A673 (cell line): ENCODE measurements around the gene C11orf16. TPM values are rescaled to one million over a fixed set of nuclear protein-coding genes. Genes with fewer than 3 reads are reported as not detected.

Experiments used
- BruUV-seq: library from RNA; stranded (reverse); fragments of 400-500 nt; replicated peaks from 2 replicates; lab custom pipeline; 2021; lab: Mats Ljungman, UMichigan
- CTCF ChIA-PET: fragments of 300-600 bp; sonication (Branson Sonifier 250); formaldehyde crosslinking; loops from one replicate; lab custom pipeline; 2022; ENCODE audit warnings: antibody characterized with exemption; lab: Charles Lee
- POLR2A ChIA-PET: fragments of 300-600 bp; sonication (Branson Sonifier 250); formaldehyde crosslinking; loops from one replicate; lab custom pipeline; 2022; ENCODE audit warnings: antibody characterized with exemption; ENCODE audit not compliant: low non-redundant PET; lab: Charles Lee
- DNase-seq: peaks from one replicate; pipeline ENCODE4 v3.0.0-alpha.2; 2015; ENCODE audit warnings: low spot score
- H3K27ac ChIP-seq: fragments of 200-600 bp; sonication (generic); 2 replicates; pipeline ENCODE4 v1.5.1; 2016; ENCODE audit warnings: mixed run types, low read depth, mild to moderate bottlenecking, mixed read lengths, antibody characterized with exemption, low read length; ENCODE audit not compliant: poor library complexity, severe bottlenecking
- H3K27me3 ChIP-seq: fragments of 200-600 bp; sonication (generic); replicated peaks from 2 replicates; pipeline ENCODE4 v1.6.1; 2017; ENCODE audit warnings: mixed run types, low read depth, mild to moderate bottlenecking, mixed read lengths, antibody characterized with exemption, low read length; ENCODE audit not compliant: insufficient read depth, poor library complexity
- H3K36me3 ChIP-seq: fragments of 200-600 bp; sonication (generic); 2 replicates; pipeline ENCODE4 v1.6.1; 2016; ENCODE audit warnings: mixed run types, mild to moderate bottlenecking, mixed read lengths, antibody characterized with exemption, low read length; ENCODE audit not compliant: insufficient read depth, poor library complexity, severe bottlenecking
- H3K4me1 ChIP-seq: fragments of 200-600 bp; sonication (generic); 2 replicates; pipeline ENCODE4 v1.6.1; 2017; ENCODE audit warnings: mixed run types, mild to moderate bottlenecking, mixed read lengths, antibody characterized with exemption, low read length; ENCODE audit not compliant: insufficient read depth, poor library complexity, severe bottlenecking
- H3K4me3 ChIP-seq: fragments of 200-600 bp; sonication (generic); 2 replicates; pipeline ENCODE4 v1.5.1; 2016; ENCODE audit warnings: low read depth, mixed run types, mild to moderate bottlenecking, mixed read lengths, low read length; ENCODE audit not compliant: poor library complexity, severe bottlenecking
- H3K9me3 ChIP-seq: fragments of 200-600 bp; sonication (generic); 2 replicates; pipeline ENCODE4 v1.6.1; 2016; ENCODE audit warnings: mixed run types, low read depth, mild to moderate bottlenecking, mixed read lengths, antibody characterized with exemption, low read length; ENCODE audit not compliant: poor library complexity, severe bottlenecking
- EZH2 ChIP-seq: fragments of 200-600 bp; sonication (generic); IDR thresholded peaks from 2 replicates; pipeline ENCODE4 v1.6.1; 2017; ENCODE audit warnings: borderline replicate concordance, low read depth, mild to moderate bottlenecking, mixed read lengths, antibody characterized with exemption, low read length; ENCODE audit not compliant: poor library complexity, severe bottlenecking
- intact Hi-C: fragments of 100-400 bp; cut with micrococcal nuclease; formaldehyde crosslinking; loops from one replicate; pipeline ENCODE4 v1.10.0; 2022; ENCODE audit not compliant: unreplicated experiment
- total RNA-seq: library from RNA; stranded (reverse); gene quantifications from 2 replicates; pipeline ENCODE4 v1.2.3, GENCODE V29; 2021
- TF ChIP-seq, protein P1 (sequence below): fragments of 300-800, 200-600 bp; sonication (generic); conservative IDR thresholded peaks from 2 replicates; pipeline ENCODE4 v1.5.1; 2017; ENCODE audit warnings: low read depth, mild to moderate bottlenecking, antibody characterized with exemption, low read length, moderate library complexity, mixed read lengths

The C11orf16 gene
- total RNA-seq, 1 experiment from 2014 or later, result not detected

DNA sequence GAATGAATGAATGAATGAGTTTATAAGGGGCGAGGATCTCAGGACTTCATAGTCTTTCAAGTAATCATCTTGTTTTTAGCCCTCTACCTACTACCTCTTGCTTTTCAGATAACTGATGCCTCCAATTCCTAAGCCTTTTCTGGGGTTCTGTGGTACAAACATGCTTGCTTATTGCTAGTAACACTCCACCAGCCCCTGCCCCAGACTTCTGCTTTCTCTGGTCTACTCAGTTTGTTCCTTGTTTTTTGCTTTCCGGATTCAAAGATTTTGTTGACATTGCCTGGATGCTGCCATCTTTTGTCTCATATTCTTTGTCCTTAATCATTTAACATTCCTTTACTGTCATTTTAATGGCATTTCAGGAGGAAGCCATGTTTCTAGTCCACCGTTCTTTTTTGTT is 40.4 kb upstream of the C11orf16 start:
- Histone ChIP-seq H3K27me3 (no peaks in the 10 kb centered on the region), H3K4me1 (no peaks in the 10 kb centered on the region), H3K27ac (no peak overlapping the region), H3K4me3 (no peak overlapping the region), H3K36me3 (no peaks in the 10 kb centered on the region), H3K9me3 (no peaks in the 10 kb centered on the region)
- intact Hi-C loops, result no loop called here
- no TSS peak for BruUV-seq
- TF ChIP-seq EZH2, result no peak
- CTCF ChIA-PET, result no interaction called here
- DNase-seq, result no peak
- POLR2A ChIA-PET, result no interaction called here

DNA sequence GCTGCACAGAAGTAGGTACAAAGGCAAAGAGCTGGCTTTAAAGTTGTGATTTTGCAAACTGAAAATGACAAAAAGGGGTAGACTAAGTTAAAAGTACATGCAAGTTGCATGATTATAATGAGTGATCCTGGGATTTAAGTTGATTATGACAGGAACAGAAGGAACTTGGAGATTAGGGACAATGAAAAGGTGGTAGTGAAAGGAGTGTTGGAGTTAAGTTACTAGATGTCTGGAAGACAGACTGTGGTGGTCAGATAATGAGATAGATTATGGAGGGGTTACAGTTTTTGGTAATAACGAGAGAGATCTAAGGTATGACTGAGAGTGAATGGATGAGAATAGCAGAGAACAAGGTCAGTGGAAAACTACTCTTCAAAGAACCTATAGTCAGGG is 39.2 kb upstream of the C11orf16 start:
- H3K27me3 ChIP-seq, result no peaks in the 10 kb centered on the region
- H3K36me3 ChIP-seq, result no peaks in the 10 kb centered on the region
- CTCF ChIA-PET, result no interaction called here
- H3K4me1 ChIP-seq, result no peaks in the 10 kb centered on the region
- intact Hi-C loops, result no loop called here
- no peak for TF ChIP-seq EZH2
- TF ChIP-seq, protein P1, sequence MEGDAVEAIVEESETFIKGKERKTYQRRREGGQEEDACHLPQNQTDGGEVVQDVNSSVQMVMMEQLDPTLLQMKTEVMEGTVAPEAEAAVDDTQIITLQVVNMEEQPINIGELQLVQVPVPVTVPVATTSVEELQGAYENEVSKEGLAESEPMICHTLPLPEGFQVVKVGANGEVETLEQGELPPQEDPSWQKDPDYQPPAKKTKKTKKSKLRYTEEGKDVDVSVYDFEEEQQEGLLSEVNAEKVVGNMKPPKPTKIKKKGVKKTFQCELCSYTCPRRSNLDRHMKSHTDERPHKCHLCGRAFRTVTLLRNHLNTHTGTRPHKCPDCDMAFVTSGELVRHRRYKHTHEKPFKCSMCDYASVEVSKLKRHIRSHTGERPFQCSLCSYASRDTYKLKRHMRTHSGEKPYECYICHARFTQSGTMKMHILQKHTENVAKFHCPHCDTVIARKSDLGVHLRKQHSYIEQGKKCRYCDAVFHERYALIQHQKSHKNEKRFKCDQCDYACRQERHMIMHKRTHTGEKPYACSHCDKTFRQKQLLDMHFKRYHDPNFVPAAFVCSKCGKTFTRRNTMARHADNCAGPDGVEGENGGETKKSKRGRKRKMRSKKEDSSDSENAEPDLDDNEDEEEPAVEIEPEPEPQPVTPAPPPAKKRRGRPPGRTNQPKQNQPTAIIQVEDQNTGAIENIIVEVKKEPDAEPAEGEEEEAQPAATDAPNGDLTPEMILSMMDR, result no peak
- H3K4me3 ChIP-seq, result no peak overlapping the region
- no peaks in the 10 kb centered on the region for H3K9me3 ChIP-seq
- POLR2A ChIA-PET, result no interaction called here
- no peak overlapping the region for H3K27ac ChIP-seq
- BruUV-seq, result no TSS peak
- DNase-seq, result no peak

DNA sequence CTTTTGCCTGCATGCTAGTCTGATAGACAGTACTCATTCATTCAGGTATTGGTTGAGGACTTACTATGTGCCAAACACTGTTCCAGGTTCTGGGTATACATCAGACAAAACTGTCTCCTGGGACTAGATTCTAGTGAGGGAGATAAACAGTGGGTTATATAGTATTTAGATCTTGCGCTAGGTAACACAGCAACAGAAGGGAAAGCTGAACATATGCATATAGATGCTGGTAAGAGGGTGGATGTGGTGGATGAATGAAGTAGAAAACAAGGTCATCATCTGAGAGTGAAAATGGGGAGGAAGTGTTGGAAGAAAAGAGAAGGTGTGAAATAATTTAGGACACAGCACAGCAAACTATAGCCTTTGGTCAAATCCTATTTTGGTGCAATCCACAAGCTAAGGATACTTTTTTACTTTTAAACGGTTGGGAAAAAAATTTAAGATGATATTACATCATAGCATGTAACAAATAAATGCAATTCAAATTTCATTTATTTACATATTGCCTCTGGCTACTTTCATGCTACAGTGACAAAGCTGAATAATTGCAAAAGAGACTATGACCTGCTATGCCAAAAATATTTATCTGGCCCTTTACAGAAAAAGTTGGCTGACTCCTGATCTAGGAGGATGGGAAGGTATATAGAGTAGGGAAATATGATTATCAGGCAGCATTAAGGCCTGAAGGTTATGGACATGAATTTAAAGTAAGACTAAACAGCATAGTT is 38.6 kb upstream of the C11orf16 start:
- no peaks in the 10 kb centered on the region for H3K4me1 ChIP-seq
- H3K9me3 ChIP-seq, result no peaks in the 10 kb centered on the region
- ChIA-PET POLR2A (no interaction called here), CTCF (no interaction called here)
- H3K36me3 ChIP-seq, result no peaks in the 10 kb centered on the region
- no peak overlapping the region for H3K27ac ChIP-seq
- no peak for TF ChIP-seq EZH2
- TF ChIP-seq, protein P1, result no peak
- no peak for DNase-seq
- no peaks in the 10 kb centered on the region for H3K27me3 ChIP-seq
- BruUV-seq, result no TSS peak
- no peak overlapping the region for H3K4me3 ChIP-seq
- intact Hi-C loops, result no loop called here

DNA sequence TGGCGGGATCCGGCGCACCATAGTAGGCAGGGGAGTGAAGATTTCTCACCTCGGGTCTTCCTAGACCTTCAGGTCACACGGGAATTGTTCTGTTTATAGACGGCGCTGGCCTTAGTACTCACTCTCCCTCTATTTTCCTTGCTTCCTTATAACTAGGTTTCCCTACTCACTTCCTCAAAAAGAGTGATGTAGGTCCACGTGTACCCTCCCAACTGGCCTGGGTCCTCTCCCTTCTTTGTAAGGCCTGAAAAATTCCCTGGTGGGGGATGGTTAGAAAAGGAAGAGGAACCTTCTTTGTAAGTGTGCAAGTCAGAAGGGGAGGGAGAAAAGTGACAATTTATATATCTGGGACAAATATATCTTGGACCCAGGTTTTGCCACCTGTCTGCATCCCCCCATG is 34.4 kb upstream of the C11orf16 start:
- Histone ChIP-seq H3K9me3 (no peaks in the 10 kb centered on the region), H3K4me3 (no peak overlapping the region), H3K27me3 (no peaks in the 10 kb centered on the region), H3K27ac (no peak overlapping the region), H3K4me1 (no peaks in the 10 kb centered on the region), H3K36me3 (no peaks in the 10 kb centered on the region)
- intact Hi-C loops, result loop anchor here (10.0 kb wide), 1 partner anchor 282 kb away; the partner anchor contains the start of genes RPL27A and TRIM66
- BruUV-seq, result no TSS peak
- DNase-seq, result no peak
- ChIA-PET POLR2A (no interaction called here), CTCF (no interaction called here)
- TF ChIP-seq, protein P1, result no peak
- TF ChIP-seq EZH2, result no peak
